Astrocyte of the cerebellum (primary cell): ENCODE data around the gene NLRC5.
"Not testable (repeated sequence)": the region's sequence is repeated elsewhere in the genome, so short reads cannot be mapped to it uniquely, and the experiment has no call there.

Source experiments
- DNase-seq: peaks from one replicate; pipeline ENCODE4 v3.0.0-alpha.2; 2011; ENCODE audit warnings: low read depth
- H3K4me3 ChIP-seq: 2 replicates; pipeline ENCODE4 v1.5.1; 2011; ENCODE audit warnings: mild to moderate bottlenecking, low read depth, low read length, moderate library complexity
- CTCF ChIP-seq: IDR thresholded peaks from 2 replicates; pipeline ENCODE4 v1.5.1; 2012; ENCODE audit warnings: low read length, low read depth, moderate library complexity, mild to moderate bottlenecking; ENCODE audit errors: missing control alignments
- in situ Hi-C: cut with HindIII; loops from 2 replicates; pipeline ENCODE4 v1.10.0; 2017; ENCODE audit warnings: low sequenced_read_pairs

NLRC5 gene

GRCh38 chr16:56969769-56970168, 19.6 kb upstream of the NLRC5 start:
- TF ChIP-seq CTCF, result no peak
- H3K4me3 ChIP-seq, result no peak overlapping the region
- DNase-seq, result no peak
- in situ Hi-C loops, result no loop called here

GRCh38 chr16:56970934-56971767, 18.2 kb upstream of the NLRC5 start:
- TF ChIP-seq CTCF, result no peak
- no peak for DNase-seq
- in situ Hi-C loops, result no loop called here
- H3K4me3 ChIP-seq, result no peak overlapping the region

GRCh38 chr16:56971768-56972043, 17.7 kb upstream of the NLRC5 start:
- TF ChIP-seq CTCF, result no peak
- H3K4me3 ChIP-seq, result no peak overlapping the region
- no peak for DNase-seq
- in situ Hi-C loops, result no loop called here

- H3K4me3 ChIP-seq, result no peak overlapping the region
- TF ChIP-seq CTCF, result no peak
- DNase-seq, result no peak
- in situ Hi-C loops, result no loop called here
Measured at GRCh38 chr16:56972403-56973293, 16.7 kb upstream of the NLRC5 start.

- no peak overlapping the region for H3K4me3 ChIP-seq
- DNase-seq, result no peak
- TF ChIP-seq CTCF, result no peak
- in situ Hi-C loops, result no loop called here
Measured at GRCh38 chr16:56973294-56973689, 16.1 kb upstream of the NLRC5 start.

GRCh38 chr16:56973899-56974298, 15.5 kb upstream of the NLRC5 start:
- H3K4me3 ChIP-seq, in situ Hi-C loops: not testable (repeated sequence)

More at GRCh38 chr16:56973899-56974298, 15.5 kb upstream of the NLRC5 start:
- DNase-seq, result not testable (repeated sequence)
